OCI-LY3 (cell line): ENCODE results near the gene LLPH.

Experiments used
- CTCF ChIP-seq: fragments of 200-600, 300-600 bp; sonication (generic); IDR thresholded peaks from 2 replicates; pipeline ENCODE4 v1.5.1; 2014; ENCODE audit warnings: antibody characterized with exemption, low read length, low read depth
- EZH2phosphoT487 ChIP-seq: fragments of 200-600 bp; shearing (Covaris generic); IDR thresholded peaks from 2 replicates; pipeline ENCODE4 v1.6.1; 2018; ENCODE audit warnings: antibody characterized with exemption, mixed run types, low read depth

GRCh38 chr12:66085998-66086397 lies 44.6 kb downstream of the LLPH start:
- TF ChIP-seq CTCF (no peak), EZH2phosphoT487 (no peak)
